ENCODE measurements around the gene HDAC8. TPM values are rescaled to one million over a fixed set of nuclear protein-coding genes. Genes with fewer than 3 reads are reported as not detected.

Gene HDAC8
- total RNA-seq, 1 experiment from 2014 or later, result 21.4 TPM

GRCh38 chrX:72395237-72395636 is 177.4 kb downstream of the HDAC8 start:
- Histone ChIP-seq H3K79me1 (ENCODE audit: insufficient read depth, low read depth, low read length, poor library complexity, severe bottlenecking) (no peaks in the 10 kb centered on the region), H3K14ac (ENCODE audit: insufficient read depth, low read length) (no peak overlapping the region), H2BK120ac (ENCODE audit: low read depth, low read length, poor library complexity, severe bottlenecking) (no peak overlapping the region), H3K4me1 (ENCODE audit: insufficient read depth, low read length) (peaks cover 7% of the 10 kb centered on the region), H3K18ac (ENCODE audit: insufficient read length, low read depth, low read length) (no peak overlapping the region), H3K27me3 (ENCODE audit: insufficient read depth, low read length) (no peaks in the 10 kb centered on the region), H3K79me2 (ENCODE audit: insufficient read depth, low read length) (no peaks in the 10 kb centered on the region), H4K20me1 (ENCODE audit: control insufficient read depth, insufficient read depth, insufficient read length) (no peaks in the 10 kb centered on the region), H3K9ac (ENCODE audit: extremely low read depth, insufficient read length, low read length) (no peak overlapping the region), H4K5ac (ENCODE audit: insufficient read length, low read depth, low read length) (no peak overlapping the region), H2AFZ (ENCODE audit: low read length) (no peak overlapping the region), H3K4ac (ENCODE audit: low read depth, low read length) (no peak overlapping the region), H2BK15ac (ENCODE audit: low read depth, low read length) (no peak overlapping the region), H4K8ac (replicated peaks; ENCODE audit: insufficient read length, low read depth, low read length) (no peak overlapping the region), H3K9me3 (ENCODE audit: control insufficient read depth, low read depth, low read length) (peaks cover 42% of the 10 kb centered on the region), H3K27ac (ENCODE audit: insufficient read length, low read depth, low read length) (no peak overlapping the region), H2BK20ac (ENCODE audit: low read depth, low read length, poor library complexity, severe bottlenecking) (no peak overlapping the region), H2AK5ac (ENCODE audit: insufficient read length, low read length) (no peak overlapping the region), H4K91ac (ENCODE audit: insufficient read length, low read depth, low read length) (no peak overlapping the region), H3K23ac (ENCODE audit: insufficient read length, low read depth, low read length) (no peak overlapping the region), H2BK5ac (ENCODE audit: insufficient read length, low read length) (no peak overlapping the region), H2BK12ac (ENCODE audit: insufficient read length, low read depth, low read length) (no peak overlapping the region), H3K56ac (ENCODE audit: insufficient read length, low read depth, low read length) (no peak overlapping the region), H3K4me2 (ENCODE audit: insufficient read depth, insufficient read length, low read length) (no peak overlapping the region), H3K23me2 (ENCODE audit: insufficient read length, low read depth, low read length, poor library complexity, severe bottlenecking) (no peaks in the 10 kb centered on the region), H3T11ph (ENCODE audit: low read length) (no peak overlapping the region)
- H3K4me3 Mint-ChIP-seq, result no peak overlapping the region
- peaks cover 48 to 63% of the 10 kb centered on the region in 2 experiments for H3K9me3 Mint-ChIP-seq
- no peak overlapping the region for H3K27ac Mint-ChIP-seq
- H3K27me3 Mint-ChIP-seq (ENCODE audit: low read depth), result no peaks in the 10 kb centered on the region; the same call in 1 of the 2 replicates
- H3K36me3 Mint-ChIP-seq (ENCODE audit: insufficient read depth in 1 of 3, low read depth in 3 of 3), result peaks cover 0 to 4% (median 2%) of the 10 kb centered on the region in 3 experiments; a peak in 5 of 7 replicates
- no peak for DNase-seq
- WGBS (ENCODE audit: extremely low coverage, insufficient read length, low lambda C conversion rate), result no CpG with 5 or more reads among the region's 1 CpG
- no peak for TF ChIP-seq CTCF (conservative IDR thresholded peaks at IDR 0.05)
- peaks cover 20 to 29% of the 10 kb centered on the region in 2 experiments for H3K4me1 Mint-ChIP-seq
